Mesenchymal stem cell (in vitro differentiated cells and primary cell): Measurements from ENCODE around the gene KCNK17.

Source experiments
- DNase-seq: peaks from one replicate; pipeline ENCODE4 v3.0.0-alpha.2; 2013
- H2AFZ ChIP-seq: one replicate; pipeline ENCODE4 v1.6.1; 2013; ENCODE audit warnings: low read depth, mild to moderate bottlenecking, control low read depth, inconsistent platforms, low read length, moderate library complexity
- H2AK5ac ChIP-seq: 2 replicates; pipeline ENCODE4 v1.6.1; 2013; ENCODE audit warnings: low read length, moderate library complexity, mild to moderate bottlenecking, inconsistent platforms; ENCODE audit not compliant: severe bottlenecking
- H2BK120ac ChIP-seq: one replicate; pipeline ENCODE4 v1.6.1; 2013; ENCODE audit warnings: low read depth, mild to moderate bottlenecking, inconsistent platforms, low read length, moderate library complexity
- H2BK12ac ChIP-seq, 2 experiments: one replicate each; pipeline ENCODE4 v1.6.1; 2013; ENCODE audit warnings: inconsistent platforms in 2 of 2, low read length in 2 of 2, mild to moderate bottlenecking in 2 of 2, moderate library complexity in 2 of 2, control low read depth in 1 of 2
- H2BK15ac ChIP-seq: one replicate; pipeline ENCODE4 v1.6.1; 2013; ENCODE audit warnings: mild to moderate bottlenecking, low read depth, inconsistent platforms; ENCODE audit not compliant: poor library complexity, severe bottlenecking
- H2BK5ac ChIP-seq: 2 replicates; pipeline ENCODE4 v1.6.1; 2013; ENCODE audit warnings: low read depth, mild to moderate bottlenecking, low read length, control low read depth, inconsistent platforms; ENCODE audit not compliant: poor library complexity, severe bottlenecking
- H3K14ac ChIP-seq, 2 experiments: one replicate each; pipeline ENCODE4 v1.6.1; 2013; ENCODE audit warnings: inconsistent platforms in 2 of 2, low read length in 2 of 2, control low read depth in 1 of 2, mild to moderate bottlenecking in 1 of 2, moderate library complexity in 1 of 2
- H3K18ac ChIP-seq, 2 experiments: one replicate each; pipeline ENCODE4 v1.6.1; 2013; ENCODE audit warnings: inconsistent platforms in 2 of 2, low read length in 2 of 2, control low read depth in 1 of 2, low read depth in 1 of 2, mild to moderate bottlenecking in 1 of 2
- H3K23ac ChIP-seq, 2 experiments: one replicate each; pipeline ENCODE4 v1.6.1; 2013; ENCODE audit warnings: inconsistent platforms in 2 of 2, low read length in 2 of 2, mild to moderate bottlenecking in 2 of 2, moderate library complexity in 2 of 2, control low read depth in 1 of 2
- H3K27ac ChIP-seq: 2 replicates; pipeline ENCODE4 v1.5.1; 2013; ENCODE audit warnings: mild to moderate bottlenecking, moderate library complexity, low read length, control low read depth, inconsistent platforms; ENCODE audit not compliant: poor library complexity, severe bottlenecking
- H3K27me3 ChIP-seq, 2 experiments: 2 replicates each; pipeline versions ENCODE4 v1.6.1 to v1.7.0; 2013; ENCODE audit warnings: low read length in 2 of 2, mild to moderate bottlenecking in 2 of 2, moderate library complexity in 2 of 2, control low read depth in 1 of 2, inconsistent platforms in 1 of 2; ENCODE audit not compliant: control insufficient read depth in 1 of 2, insufficient read depth in 1 of 2
- H3K36me3 ChIP-seq, 2 experiments: 2 replicates each; pipeline versions ENCODE4 v1.6.1 to v1.7.0; 2013; ENCODE audit warnings: low read length in 2 of 2, control low read depth in 1 of 2, inconsistent platforms in 1 of 2, low read depth in 1 of 2, mild to moderate bottlenecking in 1 of 2; ENCODE audit not compliant: insufficient read depth in 2 of 2, control insufficient read depth in 1 of 2
- H3K4ac ChIP-seq, 2 experiments: one replicate each; pipeline ENCODE4 v1.6.1; 2013; ENCODE audit warnings: inconsistent platforms in 2 of 2, low read length in 2 of 2, mild to moderate bottlenecking in 2 of 2, moderate library complexity in 2 of 2, control low read depth in 1 of 2, low read depth in 1 of 2
- H3K4me1 ChIP-seq: 2 replicates; pipeline ENCODE4 v1.6.1; 2013; ENCODE audit warnings: low read depth, low read length, control low read depth; ENCODE audit not compliant: control insufficient read depth, insufficient read depth
- H3K4me2 ChIP-seq: 2 replicates; pipeline ENCODE4 v1.6.1; 2013; ENCODE audit warnings: low read length, mild to moderate bottlenecking, inconsistent platforms; ENCODE audit not compliant: poor library complexity, severe bottlenecking
- H3K4me3 ChIP-seq, 2 experiments: 2 replicates each; pipeline versions ENCODE4 v1.5.1 to v1.7.0; 2013; ENCODE audit warnings: low read length in 2 of 2, mild to moderate bottlenecking in 2 of 2, control low read depth in 1 of 2, low read depth in 1 of 2; ENCODE audit not compliant: insufficient read depth in 1 of 2
- H3K79me1 ChIP-seq: replicated peaks from 2 replicates; pipeline ENCODE4 v1.6.1; 2013; ENCODE audit warnings: mild to moderate bottlenecking, control low read depth, low read length, inconsistent platforms; ENCODE audit not compliant: poor library complexity, severe bottlenecking
- H3K9ac ChIP-seq: 2 replicates; pipeline ENCODE4 v1.7.0; 2013; ENCODE audit warnings: mild to moderate bottlenecking, low read length, moderate library complexity
- H3K9me3 ChIP-seq: 2 replicates; pipeline ENCODE4 v1.7.0; 2013; ENCODE audit warnings: mild to moderate bottlenecking, low read length; ENCODE audit not compliant: control insufficient read depth
- H4K8ac ChIP-seq: one replicate; pipeline ENCODE4 v1.6.1; 2013; ENCODE audit warnings: inconsistent platforms, mild to moderate bottlenecking, low read length, moderate library complexity
- H4K91ac ChIP-seq: one replicate; pipeline ENCODE4 v1.6.1; 2013; ENCODE audit warnings: mild to moderate bottlenecking, low read length, inconsistent platforms
- WGBS: methylation state at CpG from one replicate; pipeline ENCODE4 v1.1.7; 2013; ENCODE audit warnings: mixed read lengths; 5-methylcytosine and 5-hydroxymethylcytosine counted together

KCNK17 gene

DNA sequence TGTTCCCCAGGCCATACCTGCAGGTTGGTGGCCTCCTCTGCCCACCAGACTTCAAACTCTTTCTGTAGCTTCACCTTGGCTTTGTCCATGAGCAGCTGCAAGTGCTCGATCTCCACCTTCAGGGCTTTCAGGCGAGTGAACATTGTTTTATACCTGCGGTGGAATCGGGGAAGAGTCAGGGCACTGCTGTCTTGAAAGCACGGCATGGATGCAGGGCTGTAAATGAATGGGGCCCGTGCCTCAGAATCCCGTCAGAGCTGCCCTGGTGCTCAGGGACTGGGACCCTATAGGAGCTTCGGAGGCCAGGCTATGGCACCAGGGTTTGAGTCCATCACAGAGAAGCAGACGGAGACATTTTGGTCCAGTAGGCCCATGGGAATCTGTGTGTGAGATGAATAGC, 46.2 kb upstream of the KCNK17 start:
- no peak overlapping the region for H3K9ac ChIP-seq
- no peak overlapping the region for H3K4ac ChIP-seq
- no peak overlapping the region for H3K18ac ChIP-seq
- no peak overlapping the region for H2BK120ac ChIP-seq
- no peak overlapping the region for H2AFZ ChIP-seq
- H3K27ac ChIP-seq, result no peak overlapping the region
- no peak overlapping the region for H3K4me3 ChIP-seq
- H3K9me3 ChIP-seq, result no peaks in the 10 kb centered on the region
- H2BK12ac ChIP-seq, result no peak overlapping the region
- no peaks in the 10 kb centered on the region for H3K36me3 ChIP-seq
- H2BK5ac ChIP-seq, result no peak overlapping the region
- H3K14ac ChIP-seq, result no peak overlapping the region
- DNase-seq, result no peak
- no peak overlapping the region for H3K4me2 ChIP-seq
- H3K23ac ChIP-seq, result no peak overlapping the region
- H3K4me1 ChIP-seq, result peaks cover 7% of the 10 kb centered on the region
- H2AK5ac ChIP-seq, result no peak overlapping the region
- H4K91ac ChIP-seq, result no peak overlapping the region
- no peaks in the 10 kb centered on the region for H3K79me1 ChIP-seq
- H4K8ac ChIP-seq, result no peak overlapping the region
- H2BK15ac ChIP-seq, result no peak overlapping the region
- 95% methylated on average over 9 of the region's 9 CpGs for WGBS
- no peaks in the 10 kb centered on the region for H3K27me3 ChIP-seq

DNA sequence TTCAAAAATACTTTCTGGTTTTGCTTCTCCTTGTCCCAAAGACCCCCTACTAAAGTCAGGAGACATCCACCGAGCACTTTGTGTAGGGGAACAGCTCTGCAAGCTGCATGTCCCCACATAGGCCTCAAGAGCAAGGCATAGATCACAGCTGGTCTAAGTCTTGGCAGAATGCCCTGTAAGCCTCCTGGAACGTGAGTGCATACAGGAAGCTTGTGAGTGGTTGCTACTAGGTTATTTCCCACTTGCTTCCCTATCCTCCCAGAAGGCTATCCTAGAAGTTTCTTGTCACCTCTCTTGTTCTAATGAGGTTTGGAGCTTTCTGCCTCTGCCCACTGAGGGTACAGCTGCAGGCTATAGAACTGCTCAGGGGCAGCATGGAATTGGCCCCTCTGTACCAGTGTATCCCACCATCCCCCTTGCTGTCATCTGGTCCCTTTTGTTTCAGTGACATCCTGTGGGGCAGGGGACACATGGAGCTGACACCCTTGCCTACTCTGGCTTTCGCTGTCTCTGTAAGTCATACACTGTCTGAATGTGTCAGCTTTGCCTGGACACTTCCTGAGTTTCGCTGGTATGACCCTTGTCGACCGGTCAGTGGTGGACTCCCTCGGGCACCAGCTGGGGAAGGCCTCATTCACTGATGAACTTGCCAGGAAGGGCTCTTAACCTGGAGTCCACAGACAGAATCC, 43.9 kb upstream of the KCNK17 start:
- no peak overlapping the region for H2BK5ac ChIP-seq

DNA sequence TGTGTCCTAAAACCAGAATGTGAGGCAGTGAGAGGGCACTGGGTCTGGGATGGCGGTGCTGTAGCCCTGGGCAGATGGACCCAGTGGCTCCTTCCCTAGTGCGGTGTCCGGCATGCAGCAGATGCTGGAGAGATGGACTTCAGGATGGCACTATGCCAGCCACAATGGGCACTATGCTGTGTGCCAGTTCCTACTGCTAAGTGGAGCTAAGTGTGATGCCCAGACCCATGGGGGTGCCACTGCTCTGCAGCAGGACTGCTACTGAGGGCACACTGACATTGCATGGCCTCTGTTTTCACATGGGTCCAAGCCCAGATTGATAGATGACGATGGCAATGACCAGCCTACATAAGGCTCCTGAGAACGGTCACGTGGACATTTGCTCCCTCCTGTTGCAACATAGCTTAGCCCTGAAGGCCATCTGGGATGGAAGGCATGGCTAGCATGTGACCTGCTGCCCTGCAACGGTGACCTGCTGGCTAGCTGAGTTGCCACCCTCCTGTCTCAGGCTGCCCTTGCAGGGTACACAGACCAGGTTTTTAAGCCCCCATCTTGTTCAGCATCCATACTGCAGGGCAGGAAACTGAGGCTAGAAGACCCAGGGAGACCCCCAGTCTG, 39.6 kb upstream of the KCNK17 start:
- no peak overlapping the region for H3K9ac ChIP-seq
- peak overlapping the region in 1 of 2 experiments; percentile 4 for H3K18ac ChIP-seq
- 92% methylated on average over 7 of the region's 7 CpGs for WGBS
- H3K9me3 ChIP-seq, result no peaks in the 10 kb centered on the region
- H3K36me3 ChIP-seq, result no peaks in the 10 kb centered on the region
- H3K14ac ChIP-seq, result peak overlapping the region in 1 of 2 experiments; percentile 35
- DNase-seq, result no peak
- H3K4me3 ChIP-seq, result no peak overlapping the region
- no peak overlapping the region for H3K4me2 ChIP-seq
- peak overlapping the region in 1 of 2 experiments; percentile 3 for H3K23ac ChIP-seq
- peak overlapping the region in 1 of 2 experiments; percentile 10 for H2BK12ac ChIP-seq
- no peak overlapping the region for H3K27ac ChIP-seq
- no peak overlapping the region for H2BK120ac ChIP-seq
- H2BK15ac ChIP-seq, result no peak overlapping the region
- H3K4ac ChIP-seq, result no peak overlapping the region
- no peak overlapping the region for H2AK5ac ChIP-seq
- H2BK5ac ChIP-seq, result no peak overlapping the region
- H3K79me1 ChIP-seq, result no peaks in the 10 kb centered on the region
- peak overlapping the region; percentile 12 for H4K91ac ChIP-seq
- H4K8ac ChIP-seq, result no peak overlapping the region
- peak overlapping the region; percentile 78 for H2AFZ ChIP-seq
- H3K27me3 ChIP-seq, result peaks cover 8 to 14% of the 10 kb centered on the region in 2 experiments
- peaks cover 4% of the 10 kb centered on the region for H3K4me1 ChIP-seq

More for the DNA sequence above, 43.9 kb upstream of the KCNK17 start:
- H4K91ac ChIP-seq, result peak overlapping the region; percentile 45
- no peaks in the 10 kb centered on the region for H3K79me1 ChIP-seq
- no peak overlapping the region for H3K9ac ChIP-seq
- no peaks in the 10 kb centered on the region for H3K9me3 ChIP-seq
- H2BK120ac ChIP-seq, result no peak overlapping the region
- H3K14ac ChIP-seq, result peak overlapping the region in 1 of 2 experiments; percentile 83
- H3K36me3 ChIP-seq, result no peaks in the 10 kb centered on the region
- no peak overlapping the region for H3K27ac ChIP-seq
- H3K4me3 ChIP-seq, result no peak overlapping the region
- peaks cover 7% of the 10 kb centered on the region for H3K4me1 ChIP-seq
- H2AK5ac ChIP-seq, result peak overlapping the region; percentile 34
- H3K18ac ChIP-seq, result peak overlapping the region in 1 of 2 experiments; percentile 40
- no peak overlapping the region for H3K23ac ChIP-seq
- H2BK15ac ChIP-seq, result peak overlapping the region; percentile 8
- peaks cover 0 to 5% of the 10 kb centered on the region in 2 experiments for H3K27me3 ChIP-seq
- 67% methylated on average over 7 of the region's 7 CpGs for WGBS
- H4K8ac ChIP-seq, result peak overlapping the region; percentile 70
- peak; percentile 91 for DNase-seq
- peak overlapping the region in 1 of 2 experiments; percentile 93 for H2BK12ac ChIP-seq
- no peak overlapping the region for H3K4me2 ChIP-seq
- peak overlapping the region; percentile 3 to 74 for H3K4ac ChIP-seq
- no peak overlapping the region for H2AFZ ChIP-seq

GRCh38 chr6:39350723-39351505, 36.7 kb upstream of the KCNK17 start:
- WGBS, result 99% methylated on average over 12 of the region's 13 CpGs
- H3K23ac ChIP-seq, result no peak overlapping the region
- H3K9me3 ChIP-seq, result no peaks in the 10 kb centered on the region
- no peak overlapping the region for H3K18ac ChIP-seq
- H3K14ac ChIP-seq, result no peak overlapping the region
- H2BK5ac ChIP-seq, result no peak overlapping the region
- DNase-seq, result no peak
- no peak overlapping the region for H2BK120ac ChIP-seq
- no peak overlapping the region for H4K8ac ChIP-seq
- H3K27me3 ChIP-seq, result peaks cover 8 to 14% of the 10 kb centered on the region in 2 experiments
- no peak overlapping the region for H3K4me3 ChIP-seq
- no peak overlapping the region for H2BK15ac ChIP-seq
- no peaks in the 10 kb centered on the region for H3K36me3 ChIP-seq
- no peak overlapping the region for H3K27ac ChIP-seq
- no peak overlapping the region for H2BK12ac ChIP-seq
- no peak overlapping the region for H3K9ac ChIP-seq
- H3K4ac ChIP-seq, result no peak overlapping the region
- no peak overlapping the region for H2AK5ac ChIP-seq
- no peak overlapping the region for H2AFZ ChIP-seq
- no peak overlapping the region for H3K4me2 ChIP-seq
- peaks cover 3% of the 10 kb centered on the region for H3K4me1 ChIP-seq
- no peak overlapping the region for H4K91ac ChIP-seq
- no peaks in the 10 kb centered on the region for H3K79me1 ChIP-seq
